Stimulated activated CD4-positive, alpha-beta T cell treated with anti-CD3 and anti-CD28 coated beads, Interleukin-1b, Interleukin-23, amount 100 ng/mL, for 24 hours (primary cell): ENCODE results near the gene EDAR.

Source experiments
- DNase-seq, 4 experiments: peaks; one replicate each; pipeline ENCODE4 v3.0.0-alpha.2; 2020; ENCODE audit warnings: low read depth in 4 of 4, low spot score in 1 of 4

Gene EDAR

DNA sequence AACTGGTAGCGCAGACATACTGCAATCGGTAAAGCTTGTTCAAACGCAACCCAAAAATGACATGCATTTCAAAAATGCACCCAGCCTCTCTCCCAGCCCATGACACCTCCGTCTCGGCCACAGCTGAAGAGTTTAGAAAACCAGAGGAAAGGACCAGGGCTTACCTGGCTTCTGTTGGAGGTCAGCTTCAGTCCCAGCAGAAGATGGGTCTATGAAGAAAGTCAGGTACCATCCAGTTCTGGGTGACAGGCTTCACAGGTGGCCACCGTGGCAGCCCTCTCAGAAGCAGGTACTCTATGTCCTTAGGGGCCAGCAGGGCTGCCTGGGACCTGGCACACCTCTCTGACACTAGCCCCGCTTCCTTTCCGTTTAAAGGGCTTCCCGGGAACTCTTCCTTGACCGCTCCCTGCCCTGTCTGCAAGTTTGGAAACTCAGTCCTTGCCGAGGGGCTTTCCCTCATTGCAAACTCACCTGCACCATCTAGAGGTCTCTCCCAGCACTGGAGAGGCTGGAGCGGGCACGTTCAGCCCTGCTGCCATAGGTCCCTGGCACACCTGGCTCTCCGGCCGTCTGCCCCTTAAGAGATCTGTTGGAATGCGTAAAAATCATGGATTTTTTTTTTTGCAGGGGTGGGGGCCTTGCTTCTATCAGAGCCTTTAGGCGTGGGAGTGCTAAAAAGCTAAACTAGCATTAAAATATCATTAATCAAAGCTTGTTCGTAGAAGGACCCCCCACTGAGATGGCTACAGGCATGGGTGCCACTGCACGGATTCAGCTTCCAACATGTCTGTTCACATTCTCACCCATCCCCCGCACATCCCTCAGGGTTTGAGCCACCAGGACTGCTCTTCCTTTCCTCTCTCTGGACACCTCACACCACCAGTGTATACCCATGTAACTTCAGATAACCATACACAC is at the start of gene EDAR:
EDAR (minus strand) TSS at position 425 of the 918 bp plus-strand sequence. CDS start 58,206 bp downstream, outside the sequence.
- DNase-seq = peak in 2 of 4 experiments; percentile 17 to 26

GRCh38 chr2:109033171-109033570 is 44.2 kb upstream of the EDAR start:
- no peak for DNase-seq

GRCh38 chr2:109032229-109032820 is 43.3 kb upstream of the EDAR start:
- DNase-seq = no peak

GRCh38 chr2:109031476-109032228 is 42.6 kb upstream of the EDAR start:
- peak in 3 of 4 experiments; percentile 31 to 46 (median 34) for DNase-seq

DNA sequence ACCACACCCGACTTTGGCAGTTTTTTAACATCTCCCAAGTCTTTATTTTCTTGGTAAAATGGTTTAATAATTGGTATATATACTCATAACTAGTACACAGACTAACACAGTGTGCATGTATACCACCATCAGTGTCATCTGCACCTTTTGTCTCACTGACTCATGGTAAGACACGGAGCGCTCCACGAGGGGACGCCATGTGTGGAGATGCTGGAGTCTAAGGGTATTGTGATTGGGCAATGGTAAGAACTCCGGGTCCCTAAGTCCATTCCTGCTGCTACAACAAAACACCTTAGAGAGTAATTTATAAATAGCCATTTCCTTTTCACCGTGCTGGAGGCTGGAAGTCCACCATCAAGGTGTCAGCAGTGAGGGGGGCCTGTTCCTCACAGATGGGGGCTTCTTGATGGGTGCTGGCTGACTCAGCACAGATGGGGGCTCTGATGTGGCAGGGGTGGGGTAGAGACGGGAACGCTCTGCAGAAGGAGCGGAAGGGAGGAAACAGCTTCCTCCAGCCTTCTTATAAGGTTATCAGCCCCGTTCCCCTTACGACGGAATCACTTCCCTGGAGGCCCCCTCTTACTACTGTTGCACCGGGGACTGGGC is 42.0 kb upstream of the EDAR start:
- DNase-seq = no peak

DNA sequence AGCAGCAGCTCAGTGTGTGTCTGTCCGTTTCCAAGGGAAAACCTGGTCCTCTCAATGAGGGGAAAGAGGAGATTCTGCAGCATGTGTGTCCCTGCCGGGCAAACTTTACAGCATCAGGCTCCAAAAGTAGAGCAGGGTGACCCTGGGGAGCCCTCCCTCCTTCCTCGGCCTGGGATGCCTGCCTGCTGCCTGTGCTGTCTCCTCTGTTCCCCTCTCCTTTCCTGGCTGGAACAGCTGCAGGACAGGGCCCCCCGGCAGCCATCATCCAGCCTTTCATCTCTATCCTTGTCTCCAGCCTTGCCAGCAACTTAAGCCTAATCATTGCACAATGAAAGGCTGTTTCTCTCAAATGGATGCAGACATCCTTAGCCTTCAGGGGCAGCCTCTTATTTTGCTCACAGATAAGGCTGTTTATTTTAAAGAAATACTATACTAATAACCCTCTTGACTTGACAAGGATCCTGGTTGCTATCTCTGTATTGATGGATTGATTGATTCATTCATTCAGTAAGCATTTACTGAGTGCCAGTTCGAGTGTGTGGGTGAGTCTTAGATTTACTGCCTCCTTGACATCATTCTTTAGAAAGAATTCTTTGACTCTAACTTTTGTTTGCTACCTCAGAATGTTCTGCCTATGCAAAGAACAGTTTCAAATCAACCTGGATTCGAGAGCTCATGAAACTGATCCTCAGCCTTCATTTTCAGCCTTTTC is 40.6 kb upstream of the EDAR start:
- no peak for DNase-seq

- no peak for DNase-seq
These were observed 39.9 kb upstream of the EDAR start for GRCh38 chr2:109028738-109029489.

- DNase-seq = no peak
These were observed 39.3 kb upstream of the EDAR start for GRCh38 chr2:109028277-109028676.

DNA sequence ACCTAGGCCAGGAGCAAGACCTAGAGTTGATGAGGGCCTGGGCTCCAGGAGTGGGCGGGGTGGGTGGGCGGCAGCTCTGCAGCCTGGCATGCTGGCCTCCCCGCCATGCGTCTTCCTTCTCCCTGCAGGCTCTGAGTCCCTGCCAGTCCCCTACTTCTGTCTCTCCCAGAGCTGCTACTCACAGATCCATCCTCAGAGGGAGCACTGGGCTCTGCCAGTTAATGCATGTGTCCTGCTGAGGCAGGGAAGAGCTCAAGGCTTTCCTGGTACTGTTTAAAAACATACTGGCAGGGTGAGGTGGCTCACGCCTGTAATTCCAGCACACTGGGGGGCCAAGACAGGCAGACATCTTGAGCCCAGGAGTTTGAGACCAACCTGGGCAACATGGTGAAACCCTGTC is 38.7 kb upstream of the EDAR start:
- DNase-seq = no peak

DNA sequence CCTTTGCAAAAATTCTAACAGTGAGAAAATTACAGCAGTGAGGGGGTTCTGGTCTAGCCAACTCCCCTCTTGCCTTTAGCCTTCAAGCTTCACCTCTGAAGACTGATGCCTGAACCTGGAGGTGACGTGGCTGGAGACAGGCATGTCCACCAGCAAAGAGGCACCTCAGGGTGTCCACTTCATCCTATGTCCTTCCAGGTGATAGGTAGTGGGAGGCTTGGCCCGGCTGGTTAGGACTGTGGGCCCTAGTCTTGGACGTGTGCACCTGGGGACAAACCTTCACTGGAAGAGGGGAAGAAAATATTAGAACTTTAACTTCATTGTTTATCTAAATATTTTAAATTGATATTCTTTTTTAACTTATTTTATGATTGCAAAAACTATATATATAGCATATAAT is 35.5 kb upstream of the EDAR start:
- no peak for DNase-seq

DNA sequence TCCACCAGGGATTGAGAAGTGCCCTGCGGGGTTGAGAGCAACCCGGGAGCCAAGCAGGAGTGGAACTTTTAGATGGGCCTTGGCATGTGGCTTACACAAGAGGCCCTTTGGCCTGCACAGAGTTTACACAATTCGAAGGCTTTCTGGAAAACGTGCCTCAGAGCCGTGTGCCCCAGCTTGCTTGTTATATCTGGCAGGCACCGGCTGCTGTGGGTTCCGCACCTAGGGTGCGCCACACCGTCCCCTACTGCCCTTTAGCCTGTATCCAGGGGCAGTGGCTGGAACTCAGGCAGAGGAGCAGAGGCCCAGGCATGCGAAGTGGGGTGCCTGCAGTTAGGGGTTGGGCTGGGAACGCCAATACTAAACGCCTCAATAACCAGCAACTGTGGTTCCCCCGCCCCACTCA is 32.9 kb upstream of the EDAR start:
- no peak for DNase-seq

DNA sequence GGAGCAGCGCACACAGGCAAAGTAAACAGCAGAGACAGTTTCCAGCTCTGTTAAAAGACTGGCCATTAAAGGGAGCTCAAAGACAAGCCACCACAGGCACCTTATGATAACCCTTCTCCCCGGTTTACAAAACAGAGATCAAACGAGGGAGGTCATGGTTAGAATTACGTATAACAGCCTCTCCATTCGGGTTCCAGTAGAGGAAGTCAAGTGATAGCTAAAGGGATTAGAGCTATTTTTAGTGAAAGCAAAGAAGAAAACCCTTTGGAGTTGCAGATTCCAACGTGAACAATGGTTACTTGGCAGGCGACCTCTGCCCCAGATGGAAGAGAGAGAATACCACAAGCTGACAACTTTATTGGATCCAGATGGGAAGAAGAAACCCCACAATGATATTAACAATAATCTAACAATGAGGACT is 31.2 kb upstream of the EDAR start:
- no peak for DNase-seq

GRCh38 chr2:109018452-109018851 is 29.4 kb upstream of the EDAR start:
- no peak for DNase-seq

GRCh38 chr2:109017017-109017416 is 28.0 kb upstream of the EDAR start:
- no peak for DNase-seq

- DNase-seq = no peak
These were observed 27.4 kb upstream of the EDAR start for GRCh38 chr2:109016376-109016775.

- no peak for DNase-seq
These were observed 25.5 kb upstream of the EDAR start for GRCh38 chr2:109014476-109014875.

- DNase-seq = no peak
These were observed 24.0 kb upstream of the EDAR start for GRCh38 chr2:109013051-109013450.

GRCh38 chr2:109009920-109010610 is 21.0 kb upstream of the EDAR start:
- DNase-seq = no peak

DNA sequence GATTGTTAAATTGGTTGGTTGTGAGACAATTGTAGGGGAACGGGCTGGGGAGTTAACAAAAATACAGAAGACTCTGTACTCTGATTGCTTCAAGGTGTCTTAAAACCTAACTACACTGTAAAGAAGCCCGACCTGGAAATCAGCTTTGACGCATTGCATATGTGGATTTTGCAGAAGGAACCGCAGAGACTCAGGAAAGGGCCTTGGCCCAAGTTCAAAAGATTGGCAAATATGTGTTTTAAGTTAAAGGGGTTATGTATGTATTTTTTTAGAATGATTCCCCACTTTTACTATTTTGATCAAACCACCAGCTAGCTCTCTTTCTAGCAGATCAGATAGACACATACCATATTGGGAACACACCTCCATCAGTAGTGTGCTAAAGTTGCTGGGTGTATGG is 18.0 kb upstream of the EDAR start:
- DNase-seq = no peak
